ENCODE measurements around the gene TBCB.

TBCB gene

DNA sequence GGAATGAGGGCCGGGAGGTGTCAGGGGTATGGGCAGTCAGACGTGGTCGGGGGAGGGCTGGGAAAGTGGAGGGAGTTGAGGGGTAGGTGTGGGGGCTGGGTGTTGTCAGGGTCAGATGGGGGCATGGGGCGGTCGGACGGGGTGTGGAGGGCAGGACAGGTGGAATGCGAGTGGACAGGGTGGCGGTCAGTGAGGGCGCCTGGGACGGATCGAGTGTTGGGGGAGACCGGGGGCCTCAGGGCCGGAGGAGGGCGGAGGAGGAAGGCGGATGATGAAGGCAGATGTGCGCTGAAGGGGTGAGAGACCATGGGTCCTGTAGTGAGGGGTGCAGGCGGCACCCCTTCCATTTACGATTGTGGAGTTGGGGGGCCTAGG lies 5.7 kb downstream of the TBCB start:
- Histone ChIP-seq H3K9me3 (replicated peaks; ENCODE audit: insufficient read depth, low read length) (no peaks in the 10 kb centered on the region), H4K20me1 (ENCODE audit: insufficient read depth, low read length) (no peaks in the 10 kb centered on the region), H2AFZ (ENCODE audit: low read length) (no peak overlapping the region), H3F3A (ENCODE audit: insufficient read depth, low read length) (no peaks in the 10 kb centered on the region), H3K27me3 (replicated peaks; ENCODE audit: insufficient read depth, low read length) (no peaks in the 10 kb centered on the region), H3K4me1 (ENCODE audit: low read length) (peaks cover 4% of the 10 kb centered on the region; the same call in 1 of the 2 replicates), H3K4me3 (ENCODE audit: low read length) (no peak overlapping the region), H3K9ac (ENCODE audit: low read length) (no peak overlapping the region), H3K79me2 (ENCODE audit: low read length) (peaks cover 7% of the 10 kb centered on the region), H3K9me2 (replicated peaks; ENCODE audit: insufficient read depth, low read length) (no peaks in the 10 kb centered on the region), H3K36me3 (replicated peaks; ENCODE audit: insufficient read depth, low read length) (no peaks in the 10 kb centered on the region), H3K27ac (ENCODE audit: low read length) (no peak overlapping the region), H3K4me2 (ENCODE audit: low read depth, low read length) (no peak overlapping the region)
- DNase-seq: no peak
- TF ChIP-seq, protein P1, sequence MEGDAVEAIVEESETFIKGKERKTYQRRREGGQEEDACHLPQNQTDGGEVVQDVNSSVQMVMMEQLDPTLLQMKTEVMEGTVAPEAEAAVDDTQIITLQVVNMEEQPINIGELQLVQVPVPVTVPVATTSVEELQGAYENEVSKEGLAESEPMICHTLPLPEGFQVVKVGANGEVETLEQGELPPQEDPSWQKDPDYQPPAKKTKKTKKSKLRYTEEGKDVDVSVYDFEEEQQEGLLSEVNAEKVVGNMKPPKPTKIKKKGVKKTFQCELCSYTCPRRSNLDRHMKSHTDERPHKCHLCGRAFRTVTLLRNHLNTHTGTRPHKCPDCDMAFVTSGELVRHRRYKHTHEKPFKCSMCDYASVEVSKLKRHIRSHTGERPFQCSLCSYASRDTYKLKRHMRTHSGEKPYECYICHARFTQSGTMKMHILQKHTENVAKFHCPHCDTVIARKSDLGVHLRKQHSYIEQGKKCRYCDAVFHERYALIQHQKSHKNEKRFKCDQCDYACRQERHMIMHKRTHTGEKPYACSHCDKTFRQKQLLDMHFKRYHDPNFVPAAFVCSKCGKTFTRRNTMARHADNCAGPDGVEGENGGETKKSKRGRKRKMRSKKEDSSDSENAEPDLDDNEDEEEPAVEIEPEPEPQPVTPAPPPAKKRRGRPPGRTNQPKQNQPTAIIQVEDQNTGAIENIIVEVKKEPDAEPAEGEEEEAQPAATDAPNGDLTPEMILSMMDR (IDR thresholded peaks at IDR 0.05; ENCODE audit: low read length): no peak
- no peak for TF ChIP-seq EZH2phosphoT487 (IDR thresholded peaks at IDR 0.05; ENCODE audit: low read length)

DNA sequence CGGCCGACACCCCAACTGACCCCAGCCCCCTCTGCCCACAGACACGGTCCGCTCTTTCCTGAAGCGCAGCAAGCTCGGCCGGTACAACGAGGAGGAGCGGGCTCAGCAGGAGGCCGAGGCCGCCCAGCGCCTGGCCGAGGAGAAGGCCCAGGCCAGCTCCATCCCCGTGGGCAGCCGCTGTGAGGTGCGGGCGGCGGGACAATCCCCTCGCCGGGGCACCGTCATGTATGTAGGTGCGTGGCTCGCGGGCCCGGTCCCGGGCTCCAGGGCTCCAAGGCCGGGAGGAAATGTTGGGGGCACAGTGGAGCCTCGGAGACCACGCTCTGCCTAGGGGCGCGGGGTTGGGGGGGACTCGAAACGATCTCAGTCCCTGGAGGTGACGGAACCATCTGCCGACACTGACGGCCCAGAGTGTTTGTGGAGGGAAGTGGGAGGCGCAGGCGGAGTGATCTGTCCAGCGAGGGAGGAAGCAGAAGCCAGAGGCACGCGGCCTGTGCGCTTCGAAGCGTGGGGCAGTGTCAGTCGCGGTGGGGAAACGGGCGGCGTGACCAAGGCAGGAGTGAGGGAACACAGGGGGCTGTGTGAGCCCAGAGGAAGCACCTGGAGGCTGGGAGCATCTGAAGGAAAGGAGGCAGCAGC lies 6.3 kb downstream of the TBCB start:
- H3K27me3 ChIP-seq (replicated peaks; ENCODE audit: insufficient read depth, low read length): no peaks in the 10 kb centered on the region
- no peaks in the 10 kb centered on the region for H3K9me3 ChIP-seq (replicated peaks; ENCODE audit: insufficient read depth, low read length)
- no peaks in the 10 kb centered on the region for H4K20me1 ChIP-seq (ENCODE audit: insufficient read depth, low read length)
- peaks cover under 1% of the 10 kb centered on the region; the same call in 1 of the 2 replicates for H3K79me2 ChIP-seq (ENCODE audit: low read length)
- DNase-seq: no peak
- no peak overlapping the region for H3K9ac ChIP-seq (ENCODE audit: low read length)
- no peak overlapping the region for H3K4me3 ChIP-seq (ENCODE audit: low read length)
- H3K36me3 ChIP-seq (replicated peaks; ENCODE audit: insufficient read depth, low read length): no peaks in the 10 kb centered on the region
- TF ChIP-seq EZH2phosphoT487 (IDR thresholded peaks at IDR 0.05; ENCODE audit: low read length) (no peak), EZH2 (optimal IDR thresholded peaks at IDR 0.05; ENCODE audit: low read depth, low read length) (no peak)
- TF ChIP-seq, protein P1 (IDR thresholded peaks at IDR 0.05; ENCODE audit: low read length): no peak
- H3K27ac ChIP-seq (ENCODE audit: low read length): no peak overlapping the region
- no peak overlapping the region for H3K4me2 ChIP-seq (ENCODE audit: low read depth, low read length)
- H3K9me2 ChIP-seq (replicated peaks; ENCODE audit: insufficient read depth, low read length): no peaks in the 10 kb centered on the region
- no peaks in the 10 kb centered on the region for H3K4me1 ChIP-seq (ENCODE audit: low read length)
- no peak overlapping the region for H2AFZ ChIP-seq (ENCODE audit: low read length)
- no peaks in the 10 kb centered on the region for H3F3A ChIP-seq (ENCODE audit: insufficient read depth, low read length)

DNA sequence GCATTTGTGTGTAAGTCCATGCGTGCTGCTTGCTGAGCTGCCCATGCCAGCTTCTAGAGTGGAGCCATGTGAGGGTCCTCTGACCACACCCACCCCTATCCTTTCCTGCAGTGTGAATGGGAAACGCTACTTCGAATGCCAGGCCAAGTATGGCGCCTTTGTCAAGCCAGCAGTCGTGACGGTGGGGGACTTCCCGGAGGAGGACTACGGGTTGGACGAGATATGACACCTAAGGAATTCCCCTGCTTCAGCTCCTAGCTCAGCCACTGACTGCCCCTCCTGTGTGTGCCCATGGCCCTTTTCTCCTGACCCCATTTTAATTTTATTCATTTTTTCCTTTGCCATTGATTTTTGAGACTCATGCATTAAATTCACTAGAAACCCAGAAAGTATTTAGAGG lies 10.3 kb downstream of the TBCB start:
- Histone ChIP-seq H3K9ac (ENCODE audit: low read length) (no peak overlapping the region), H3K4me3 (ENCODE audit: low read length) (no peak overlapping the region), H3K27ac (ENCODE audit: low read length) (no peak overlapping the region), H3K4me2 (ENCODE audit: low read depth, low read length) (no peak overlapping the region), H2AFZ (ENCODE audit: low read length) (no peak overlapping the region), H3K4me1 (ENCODE audit: low read length) (no peaks in the 10 kb centered on the region), H3K79me2 (ENCODE audit: low read length) (no peaks in the 10 kb centered on the region), H4K20me1 (ENCODE audit: insufficient read depth, low read length) (no peaks in the 10 kb centered on the region), H3F3A (ENCODE audit: insufficient read depth, low read length) (peaks cover 13% of the 10 kb centered on the region), H3K27me3 (replicated peaks; ENCODE audit: insufficient read depth, low read length) (no peaks in the 10 kb centered on the region), H3K9me2 (replicated peaks; ENCODE audit: insufficient read depth, low read length) (no peaks in the 10 kb centered on the region), H3K9me3 (replicated peaks; ENCODE audit: insufficient read depth, low read length) (no peaks in the 10 kb centered on the region), H3K36me3 (replicated peaks; ENCODE audit: insufficient read depth, low read length) (no peaks in the 10 kb centered on the region)
- no peak for DNase-seq
- TF ChIP-seq, protein P1 (IDR thresholded peaks at IDR 0.05; ENCODE audit: low read length): no peak
- TF ChIP-seq EZH2phosphoT487 (IDR thresholded peaks at IDR 0.05; ENCODE audit: low read length) (no peak), EZH2 (optimal IDR thresholded peaks at IDR 0.05; ENCODE audit: low read depth, low read length) (no peak)
